IMR-90 (cell line): Measurements from ENCODE around the gene CLDN7. TPM values are rescaled to one million over a fixed set of nuclear protein-coding genes. Genes with fewer than 3 reads are reported as not detected.

Experiments
- ATAC-seq: fragments of 200-7000 bp; cut with Tn5 transposase; 2 replicates; pipeline ENCODE4 v1.9.1; 2020; ENCODE audit warnings: low read depth, mild to moderate bottlenecking, moderate library complexity
- BruUV-seq: library from RNA; stranded (reverse); fragments of 400-500 nt; replicated peaks from 2 replicates; lab custom pipeline; 2021; lab: Mats Ljungman, UMichigan
- CTCF ChIA-PET: fragments of 300-600 bp; formaldehyde crosslinking; extraction: SDS; loops from one replicate; lab custom pipeline; 2021; ENCODE audit warnings: antibody characterized with exemption; lab: Yijun Ruan, JAX
- POLR2A ChIA-PET: fragments of 300-600 bp; sonication (Branson Sonifier 250); formaldehyde crosslinking; loops from one replicate; lab custom pipeline; 2022; ENCODE audit warnings: antibody characterized with exemption; ENCODE audit not compliant: unreplicated experiment; lab: Charles Lee
- DNase-seq: peaks from one replicate; pipeline ENCODE4 v3.0.0; 2013
- H2AFZ ChIP-seq: replicated peaks from 2 replicates; pipeline ENCODE3; 2013; ENCODE audit warnings: low read length, mild to moderate bottlenecking; ENCODE audit not compliant: poor library complexity
- H2AK5ac ChIP-seq: 2 replicates; pipeline ENCODE4 v1.6.1; 2013; ENCODE audit warnings: low read depth, low read length, inconsistent platforms
- H2AK9ac ChIP-seq: replicated peaks from 2 replicates; pipeline ENCODE3; 2013; ENCODE audit warnings: mild to moderate bottlenecking, low read depth, low read length, moderate library complexity; ENCODE audit not compliant: poor library complexity
- H2BK120ac ChIP-seq: 2 replicates; pipeline ENCODE4 v1.6.1; 2013; ENCODE audit warnings: low read depth, low read length, inconsistent platforms
- H2BK15ac ChIP-seq: 3 replicates; pipeline ENCODE4 v1.6.1; 2013; ENCODE audit warnings: low read depth, low read length, inconsistent platforms
- H2BK20ac ChIP-seq: 2 replicates; pipeline ENCODE4 v1.6.1; 2013; ENCODE audit warnings: low read depth, mild to moderate bottlenecking, inconsistent platforms, low read length, moderate library complexity
- H2BK5ac ChIP-seq: 2 replicates; pipeline ENCODE4 v1.6.1; 2013; ENCODE audit warnings: mild to moderate bottlenecking, low read depth, low read length, inconsistent platforms; ENCODE audit not compliant: poor library complexity, severe bottlenecking
- H3K14ac ChIP-seq: replicated peaks from 2 replicates; pipeline ENCODE4 v1.6.1; 2013; ENCODE audit warnings: low read depth, low read length, inconsistent platforms
- H3K18ac ChIP-seq: 2 replicates; pipeline ENCODE4 v1.6.1; 2013; ENCODE audit warnings: low read depth, low read length, control low read depth
- H3K23ac ChIP-seq: 2 replicates; pipeline ENCODE4 v1.6.1; 2013; ENCODE audit warnings: low read depth, low read length, inconsistent platforms
- H3K27ac ChIP-seq: 2 replicates; pipeline ENCODE4 v1.5.1; 2013; ENCODE audit warnings: mild to moderate bottlenecking, control low read depth, low read length; ENCODE audit not compliant: insufficient read depth
- H3K27me3 ChIP-seq: 2 replicates; pipeline ENCODE4 v1.6.1; 2013; ENCODE audit warnings: low read length; ENCODE audit not compliant: control insufficient read depth, insufficient read depth
- H3K36me3 ChIP-seq: 2 replicates; pipeline ENCODE4 v1.6.1; 2013; ENCODE audit warnings: low read length, mixed read lengths; ENCODE audit not compliant: control insufficient read depth, insufficient read depth
- H3K4ac ChIP-seq: 2 replicates; pipeline ENCODE4 v1.6.1; 2013; ENCODE audit warnings: low read depth, low read length, inconsistent platforms
- H3K4me1 ChIP-seq: 2 replicates; pipeline ENCODE4 v1.6.1; 2013; ENCODE audit warnings: low read length, mixed read lengths; ENCODE audit not compliant: control insufficient read depth, insufficient read depth
- H3K4me2 ChIP-seq: 2 replicates; pipeline ENCODE4 v1.6.1; 2013; ENCODE audit warnings: low read depth, mild to moderate bottlenecking, control low read depth, low read length, moderate library complexity
- H3K4me3 ChIP-seq: 2 replicates; pipeline ENCODE4 v1.5.1; 2013; ENCODE audit warnings: low read depth, mild to moderate bottlenecking, control low read depth, low read length, moderate library complexity; ENCODE audit not compliant: insufficient read depth
- H3K56ac ChIP-seq: 2 replicates; pipeline ENCODE4 v1.6.1; 2013; ENCODE audit warnings: low read length, inconsistent platforms; ENCODE audit not compliant: insufficient read depth; ENCODE audit errors: extremely low read depth
- H3K79me1 ChIP-seq, 2 experiments: 2 replicates each; pipeline ENCODE4 v1.6.1; 2013; ENCODE audit warnings: low read length in 2 of 2, inconsistent platforms in 1 of 2, low read depth in 1 of 2
- H3K9ac ChIP-seq: 2 replicates; pipeline ENCODE4 v1.6.1; 2013; ENCODE audit warnings: low read depth, low read length, control low read depth
- H3K9me1 ChIP-seq: 2 replicates; pipeline ENCODE4 v1.6.1; 2013; ENCODE audit warnings: low read length, inconsistent platforms; ENCODE audit not compliant: insufficient read depth
- H3K9me3 ChIP-seq: 2 replicates; pipeline ENCODE4 v1.6.1; 2013; ENCODE audit warnings: low read length; ENCODE audit not compliant: control insufficient read depth, insufficient read depth
- H4K20me1 ChIP-seq: 2 replicates; pipeline ENCODE4 v1.6.1; 2013; ENCODE audit warnings: low read length, inconsistent platforms; ENCODE audit not compliant: insufficient read depth
- H4K5ac ChIP-seq: 2 replicates; pipeline ENCODE4 v1.6.1; 2013; ENCODE audit warnings: mild to moderate bottlenecking, low read depth, low read length, control low read depth
- H4K8ac ChIP-seq, 2 experiments: 2 replicates each; pipeline ENCODE4 v1.6.1; 2013; ENCODE audit warnings: low read depth in 2 of 2, low read length in 2 of 2, control low read depth in 1 of 2, inconsistent platforms in 1 of 2
- H4K91ac ChIP-seq: 2 replicates; pipeline ENCODE4 v1.6.1; 2013; ENCODE audit warnings: low read depth, low read length, inconsistent platforms; ENCODE audit not compliant: insufficient read depth
- BHLHE40 ChIP-seq: fragments of 150-350 bp; IDR thresholded peaks from 2 replicates; pipeline ENCODE4 v1.6.1; 2016; ENCODE audit warnings: mild to moderate bottlenecking, low read depth, low read length
- CHD1 ChIP-seq: IDR thresholded peaks from 2 replicates; pipeline ENCODE4 v1.6.1; 2012; ENCODE audit warnings: low read depth, low read length, improper control_type of control experiment
- MAFK ChIP-seq: IDR thresholded peaks from 2 replicates; pipeline ENCODE4 v1.6.1; 2012; ENCODE audit warnings: low read depth, low read length, improper control_type of control experiment
- MXI1 ChIP-seq: IDR thresholded peaks from 2 replicates; pipeline ENCODE4 v1.6.1; 2012; ENCODE audit warnings: low read depth, mild to moderate bottlenecking, low read length, moderate library complexity, borderline replicate concordance
- NFE2L2 ChIP-seq: fragments of 150-350 bp; IDR thresholded peaks from 2 replicates; pipeline ENCODE4 v1.6.1; 2016; ENCODE audit warnings: low read depth, mild to moderate bottlenecking, low read length
- POLR2A ChIP-seq: IDR thresholded peaks from 2 replicates; pipeline ENCODE4 v1.6.1; 2012; ENCODE audit warnings: mild to moderate bottlenecking, low read depth, low read length
- RAD21 ChIP-seq: IDR thresholded peaks from 2 replicates; pipeline ENCODE4 v1.6.1; 2012; ENCODE audit warnings: low read length, improper control_type of control experiment
- RCOR1 ChIP-seq: IDR thresholded peaks from 2 replicates; pipeline ENCODE4 v1.6.1; 2012; ENCODE audit warnings: mild to moderate bottlenecking, low read length, improper control_type of control experiment; ENCODE audit not compliant: insufficient replicate concordance
- RFX5 ChIP-seq: IDR thresholded peaks from 2 replicates; pipeline ENCODE4 v1.8.0; 2012; ENCODE audit warnings: low read depth, mild to moderate bottlenecking, low read length, moderate library complexity
- SMC3 ChIP-seq: fragments of 150-350 bp; IDR thresholded peaks from 2 replicates; pipeline ENCODE4 v1.6.1; 2016; ENCODE audit warnings: low read depth, mild to moderate bottlenecking, antibody characterized with exemption, low read length, moderate library complexity
- WGBS, 2 experiments: methylation state at CpG; one replicate each; pipeline versions ENCODE4 v1.1.5 to v1.1.7; 2013; ENCODE audit warnings: missing lambda C conversion rate in 2 of 2; ENCODE audit not compliant: insufficient read length in 1 of 2; ENCODE audit errors: extremely low coverage in 2 of 2; 5-methylcytosine and 5-hydroxymethylcytosine counted together
- dilution Hi-C: fragments of 300-500 bp; cut with HindIII; formaldehyde crosslinking; loops from one replicate; pipeline ENCODE4 v1.14.3; 2018; ENCODE audit warnings: low sequenced_read_pairs; ENCODE audit not compliant: unreplicated experiment
- in situ Hi-C: fragments of 300-500 bp; cut with MboI; formaldehyde crosslinking; loops from 3 replicates; pipeline ENCODE4 v1.14.3; 2019; ENCODE audit warnings: low sequenced_read_pairs, inconsistent platforms, mixed read lengths
- intact Hi-C: fragments of 100-400 bp; cut with micrococcal nuclease; formaldehyde crosslinking; loops from 2 replicates; pipeline ENCODE4 v1.10.0; 2022
- polyA plus RNA-seq, 3 experiments: library from polyadenylated mRNA; depleted of rRNA; stranded (reverse); fragments of >200 nt; gene quantifications; 2 replicates each; pipeline ENCODE4 v1.2.3, GENCODE V29; 2012; ENCODE audit warnings: low replicate concordance in 1 of 3
- total RNA-seq: library from RNA; depleted of rRNA; stranded (reverse); fragments of >200 nt; gene quantifications from 2 replicates; pipeline ENCODE4 v1.2.3, GENCODE V29; 2012
- TF ChIP-seq, protein P1 (sequence below): conservative IDR thresholded peaks from 2 replicates; pipeline ENCODE4 v1.5.1; 2012; ENCODE audit warnings: mild to moderate bottlenecking, low read depth, low read length, improper control_type of control experiment
- TF ChIP-seq, protein P2 (sequence below): fragments of 150-350 bp; IDR thresholded peaks from 2 replicates; pipeline ENCODE4 v1.6.1; 2017; ENCODE audit warnings: mild to moderate bottlenecking, antibody characterized with exemption, low read length, low read depth
- TF ChIP-seq, protein P3 (sequence below): fragments of 150-350 bp; IDR thresholded peaks from 2 replicates; pipeline ENCODE4 v1.6.1; 2016; ENCODE audit warnings: low read depth, mild to moderate bottlenecking, low read length, moderate library complexity, borderline replicate concordance

CLDN7 gene
- total and polyA plus RNA-seq, 2 of the 4 experiments (the other 2 are of a cell fraction): 1.4 TPM

DNA sequence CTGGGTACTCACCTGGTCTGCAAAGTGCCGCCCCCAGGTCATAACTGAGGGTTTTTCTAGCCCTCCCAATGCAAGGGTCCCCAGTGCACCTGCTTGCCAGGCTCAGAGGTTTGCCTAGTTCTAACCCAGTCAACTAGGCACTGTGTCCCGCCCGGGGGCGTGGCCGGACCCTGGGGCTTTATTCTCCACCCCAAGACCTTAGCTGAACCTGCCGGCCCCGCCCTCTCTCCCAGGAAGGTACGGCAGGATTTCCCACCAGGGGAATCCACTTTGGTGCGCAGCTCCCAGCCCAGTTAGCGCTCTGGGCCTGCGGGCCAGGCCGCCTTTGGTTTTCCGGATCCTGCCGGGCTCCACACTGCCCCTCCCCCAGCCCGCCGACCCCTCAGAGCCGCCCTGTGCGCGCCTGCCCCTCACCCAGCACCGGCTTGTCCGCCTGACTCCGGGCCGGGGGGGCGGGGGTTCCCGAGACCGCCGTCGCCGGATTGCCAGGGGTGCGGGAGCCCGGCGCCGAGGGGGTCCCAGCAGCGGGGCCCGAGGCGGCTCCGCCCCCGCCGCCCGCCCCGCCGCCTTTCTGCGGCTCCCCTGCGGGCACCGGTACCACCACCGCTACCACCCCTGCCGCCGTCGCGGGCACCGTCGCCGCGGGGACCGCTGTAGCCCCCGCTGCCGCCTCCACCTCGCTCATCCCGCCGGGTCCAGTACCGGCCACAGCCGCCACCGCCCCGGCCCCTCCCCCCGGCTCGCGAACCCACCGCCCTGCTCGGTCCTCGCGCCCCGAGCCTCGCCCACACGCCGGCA lies 31.7 kb upstream of the CLDN7 start (continued):
- TF ChIP-seq NFE2L2: no peak

DNA sequence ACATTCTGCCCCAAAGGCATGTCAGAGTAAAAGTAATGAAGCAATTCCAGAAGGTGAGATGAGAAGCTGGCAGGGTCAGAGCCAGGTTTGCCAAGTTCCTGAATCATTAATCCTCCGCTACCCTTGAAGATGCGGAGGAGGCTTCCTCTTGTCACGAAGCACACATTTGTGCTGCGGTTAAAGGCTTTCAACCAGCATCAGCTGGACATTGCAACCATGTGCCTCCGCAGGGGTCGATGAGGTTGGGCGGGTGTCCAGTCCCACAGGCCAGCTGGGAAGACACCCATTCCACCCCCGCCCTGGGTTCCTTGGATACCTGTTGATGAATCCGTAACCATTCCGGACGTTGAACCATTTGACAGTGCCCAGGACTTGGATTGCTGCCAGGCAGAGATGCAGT lies 30.9 kb upstream of the CLDN7 start:
- WGBS, 2 experiments: 94% methylated on average over 9 of the region's 11 CpGs; no CpG with 5 or more reads in 1 of the 2 experiments
- Histone ChIP-seq H2AFZ (no peak overlapping the region), H3K4me2 (no peak overlapping the region), H3K23ac (no peak overlapping the region), H2BK5ac (no peak overlapping the region), H3K14ac (no peak overlapping the region), H2AK9ac (no peak overlapping the region), H2BK120ac (no peak overlapping the region), H3K56ac (no peak overlapping the region), H3K4me1 (peaks cover 3% of the 10 kb centered on the region), H3K79me1 (no peaks in the 10 kb centered on the region), H3K27ac (no peak overlapping the region), H3K27me3 (peaks cover 62% of the 10 kb centered on the region), H3K4me3 (no peak overlapping the region), H2BK15ac (no peak overlapping the region), H4K20me1 (0 out of 2 replicates have a peak, but pooled peaks cover 3% of the 10 kb centered on the region), H3K9ac (no peak overlapping the region), H4K5ac (no peak overlapping the region), H3K36me3 (no peaks in the 10 kb centered on the region), H4K91ac (no peak overlapping the region), H2BK20ac (no peak overlapping the region), H3K4ac (no peak overlapping the region), H3K9me3 (no peaks in the 10 kb centered on the region; the same call in 1 of the 2 replicates), H3K18ac (no peak overlapping the region), H3K9me1 (no peaks in the 10 kb centered on the region; the same call in 1 of the 2 replicates), H2AK5ac (no peak overlapping the region), H4K8ac (no peak overlapping the region)
- DNase-seq (no peak), ATAC-seq (no peak)
- ChIA-PET POLR2A (no interaction called here), CTCF (no interaction called here)
- dilution Hi-C loops (no loop called here), intact Hi-C loops (no loop called here), in situ Hi-C loops (no loop called here)
- no TSS peak for BruUV-seq
- TF ChIP-seq SMC3 (no peak), BHLHE40 (no peak), POLR2A (no peak), NFE2L2 (no peak), RAD21 (no peak), CHD1 (no peak), MXI1 (no peak), RCOR1 (no peak), MAFK (no peak), RFX5 (no peak)
- TF ChIP-seq, protein P1, sequence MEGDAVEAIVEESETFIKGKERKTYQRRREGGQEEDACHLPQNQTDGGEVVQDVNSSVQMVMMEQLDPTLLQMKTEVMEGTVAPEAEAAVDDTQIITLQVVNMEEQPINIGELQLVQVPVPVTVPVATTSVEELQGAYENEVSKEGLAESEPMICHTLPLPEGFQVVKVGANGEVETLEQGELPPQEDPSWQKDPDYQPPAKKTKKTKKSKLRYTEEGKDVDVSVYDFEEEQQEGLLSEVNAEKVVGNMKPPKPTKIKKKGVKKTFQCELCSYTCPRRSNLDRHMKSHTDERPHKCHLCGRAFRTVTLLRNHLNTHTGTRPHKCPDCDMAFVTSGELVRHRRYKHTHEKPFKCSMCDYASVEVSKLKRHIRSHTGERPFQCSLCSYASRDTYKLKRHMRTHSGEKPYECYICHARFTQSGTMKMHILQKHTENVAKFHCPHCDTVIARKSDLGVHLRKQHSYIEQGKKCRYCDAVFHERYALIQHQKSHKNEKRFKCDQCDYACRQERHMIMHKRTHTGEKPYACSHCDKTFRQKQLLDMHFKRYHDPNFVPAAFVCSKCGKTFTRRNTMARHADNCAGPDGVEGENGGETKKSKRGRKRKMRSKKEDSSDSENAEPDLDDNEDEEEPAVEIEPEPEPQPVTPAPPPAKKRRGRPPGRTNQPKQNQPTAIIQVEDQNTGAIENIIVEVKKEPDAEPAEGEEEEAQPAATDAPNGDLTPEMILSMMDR: no peak
- TF ChIP-seq, protein P2, sequence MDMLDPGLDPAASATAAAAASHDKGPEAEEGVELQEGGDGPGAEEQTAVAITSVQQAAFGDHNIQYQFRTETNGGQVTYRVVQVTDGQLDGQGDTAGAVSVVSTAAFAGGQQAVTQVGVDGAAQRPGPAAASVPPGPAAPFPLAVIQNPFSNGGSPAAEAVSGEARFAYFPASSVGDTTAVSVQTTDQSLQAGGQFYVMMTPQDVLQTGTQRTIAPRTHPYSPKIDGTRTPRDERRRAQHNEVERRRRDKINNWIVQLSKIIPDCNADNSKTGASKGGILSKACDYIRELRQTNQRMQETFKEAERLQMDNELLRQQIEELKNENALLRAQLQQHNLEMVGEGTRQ: no peak
- TF ChIP-seq, protein P3, sequence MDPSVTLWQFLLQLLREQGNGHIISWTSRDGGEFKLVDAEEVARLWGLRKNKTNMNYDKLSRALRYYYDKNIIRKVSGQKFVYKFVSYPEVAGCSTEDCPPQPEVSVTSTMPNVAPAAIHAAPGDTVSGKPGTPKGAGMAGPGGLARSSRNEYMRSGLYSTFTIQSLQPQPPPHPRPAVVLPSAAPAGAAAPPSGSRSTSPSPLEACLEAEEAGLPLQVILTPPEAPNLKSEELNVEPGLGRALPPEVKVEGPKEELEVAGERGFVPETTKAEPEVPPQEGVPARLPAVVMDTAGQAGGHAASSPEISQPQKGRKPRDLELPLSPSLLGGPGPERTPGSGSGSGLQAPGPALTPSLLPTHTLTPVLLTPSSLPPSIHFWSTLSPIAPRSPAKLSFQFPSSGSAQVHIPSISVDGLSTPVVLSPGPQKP: no peak
